ENCODE measurements around the gene ZKSCAN3.

DNA sequence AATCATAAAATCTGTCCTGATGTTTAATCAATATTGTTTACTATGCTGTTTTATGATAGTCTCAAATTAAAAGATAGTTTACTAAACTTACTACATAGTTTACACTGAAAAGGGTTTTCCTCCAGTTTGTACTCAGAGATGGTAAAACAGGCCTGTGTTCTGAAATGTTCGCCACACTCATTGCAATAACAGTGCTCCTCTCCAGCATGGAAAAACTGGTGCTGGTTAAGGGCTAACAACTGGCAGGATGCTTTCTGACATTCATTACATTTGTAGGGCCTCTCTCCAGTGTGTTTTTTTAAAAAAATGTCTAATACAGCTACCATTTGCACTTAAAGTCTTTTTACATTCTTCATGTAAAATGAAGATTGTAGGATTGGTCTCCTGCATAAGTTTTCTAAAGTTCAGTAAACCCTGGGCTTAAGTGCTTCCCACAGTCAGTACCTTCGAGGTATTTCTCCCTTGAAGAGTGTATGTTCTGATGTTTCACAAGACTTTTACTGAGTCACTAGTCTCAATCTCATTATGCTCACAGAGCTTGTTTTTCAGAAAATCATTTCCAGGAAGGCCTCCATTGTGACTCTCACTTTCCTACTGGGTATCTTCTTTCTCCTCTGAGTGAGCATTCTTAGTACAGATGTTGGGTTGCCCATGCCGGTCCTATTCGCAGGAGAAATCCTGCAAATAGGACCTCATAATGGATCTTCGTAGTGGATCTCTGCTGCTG lies 58.5 kb downstream of the ZKSCAN3 start:
- TF ChIP-seq POLR2A (IDR thresholded peaks at IDR 0.05; ENCODE audit: low read length) (no peak), GATA1 (IDR thresholded peaks at IDR 0.05; ENCODE audit: low read depth, low read length) (no peak)
